Measurements from ENCODE around the gene FAM163B. TPM values are rescaled to one million over a fixed set of nuclear protein-coding genes. Genes with fewer than 3 reads are reported as not detected.

The FAM163B gene
- total RNA-seq, 2 donors from 2014 or later = not detected

DNA sequence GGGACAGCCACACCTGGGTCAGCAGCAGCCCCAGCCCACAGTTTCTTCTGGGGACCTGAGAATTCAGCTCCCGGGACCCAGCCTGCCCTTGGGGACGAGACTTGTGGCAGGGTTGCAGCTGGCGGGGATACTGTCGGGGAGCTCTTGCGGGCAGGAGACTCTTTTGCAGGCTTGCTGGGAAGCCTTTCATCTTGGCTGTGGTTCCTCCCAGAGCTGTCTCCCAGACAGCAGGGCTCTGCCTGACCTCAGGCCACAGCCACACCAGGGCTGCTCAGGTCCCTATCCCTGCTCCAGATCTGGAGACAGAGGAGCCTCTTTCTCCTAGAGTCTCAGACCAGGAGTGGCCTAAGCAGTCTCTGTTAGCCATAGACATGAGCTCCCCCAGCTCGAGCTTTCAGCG is 79.7 kb downstream of the FAM163B start:
- peak; percentile 55 for DNase-seq
- H3K36me3 Mint-ChIP-seq (ENCODE audit: low read depth) = no peaks in the 10 kb centered on the region
- no peak overlapping the region for H3K27ac Mint-ChIP-seq
- no peak overlapping the region for H3K4me3 ChIP-seq (ENCODE audit: low read length)
- H3K4me1 ChIP-seq (ENCODE audit: control insufficient read depth, insufficient read depth, low read length) = peaks cover 13% of the 10 kb centered on the region
- peaks cover 11% of the 10 kb centered on the region for H3K27me3 ChIP-seq (ENCODE audit: control insufficient read depth, insufficient read depth, low read length, poor library complexity, severe bottlenecking)
- H3K27me3 Mint-ChIP-seq (ENCODE audit: insufficient read depth) = peaks cover 7% of the 10 kb centered on the region
- TF ChIP-seq, protein P1, sequence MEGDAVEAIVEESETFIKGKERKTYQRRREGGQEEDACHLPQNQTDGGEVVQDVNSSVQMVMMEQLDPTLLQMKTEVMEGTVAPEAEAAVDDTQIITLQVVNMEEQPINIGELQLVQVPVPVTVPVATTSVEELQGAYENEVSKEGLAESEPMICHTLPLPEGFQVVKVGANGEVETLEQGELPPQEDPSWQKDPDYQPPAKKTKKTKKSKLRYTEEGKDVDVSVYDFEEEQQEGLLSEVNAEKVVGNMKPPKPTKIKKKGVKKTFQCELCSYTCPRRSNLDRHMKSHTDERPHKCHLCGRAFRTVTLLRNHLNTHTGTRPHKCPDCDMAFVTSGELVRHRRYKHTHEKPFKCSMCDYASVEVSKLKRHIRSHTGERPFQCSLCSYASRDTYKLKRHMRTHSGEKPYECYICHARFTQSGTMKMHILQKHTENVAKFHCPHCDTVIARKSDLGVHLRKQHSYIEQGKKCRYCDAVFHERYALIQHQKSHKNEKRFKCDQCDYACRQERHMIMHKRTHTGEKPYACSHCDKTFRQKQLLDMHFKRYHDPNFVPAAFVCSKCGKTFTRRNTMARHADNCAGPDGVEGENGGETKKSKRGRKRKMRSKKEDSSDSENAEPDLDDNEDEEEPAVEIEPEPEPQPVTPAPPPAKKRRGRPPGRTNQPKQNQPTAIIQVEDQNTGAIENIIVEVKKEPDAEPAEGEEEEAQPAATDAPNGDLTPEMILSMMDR (conservative IDR thresholded peaks at IDR 0.05) = no peak
- H3K36me3 ChIP-seq (ENCODE audit: control insufficient read depth, insufficient read depth, low read length) = no peaks in the 10 kb centered on the region
- H3K4me1 Mint-ChIP-seq = peaks cover 22% of the 10 kb centered on the region
- no peak overlapping the region for H3K27ac ChIP-seq (ENCODE audit: low read depth, low read length)
- no peaks in the 10 kb centered on the region for H3K9me3 ChIP-seq (ENCODE audit: control insufficient read depth, low read length)
- no peak overlapping the region for H3K4me3 Mint-ChIP-seq
- no peak overlapping the region for H3K9ac ChIP-seq (ENCODE audit: extremely low read depth, low read length, poor library complexity, severe bottlenecking)
- WGBS, 2 experiments (ENCODE audit: insufficient coverage in 1 of 2, insufficient read length in 1 of 2) = 92 to 100% methylated on average over 7 of the region's 7 CpGs
- H3K9me3 Mint-ChIP-seq = no peaks in the 10 kb centered on the region

DNA sequence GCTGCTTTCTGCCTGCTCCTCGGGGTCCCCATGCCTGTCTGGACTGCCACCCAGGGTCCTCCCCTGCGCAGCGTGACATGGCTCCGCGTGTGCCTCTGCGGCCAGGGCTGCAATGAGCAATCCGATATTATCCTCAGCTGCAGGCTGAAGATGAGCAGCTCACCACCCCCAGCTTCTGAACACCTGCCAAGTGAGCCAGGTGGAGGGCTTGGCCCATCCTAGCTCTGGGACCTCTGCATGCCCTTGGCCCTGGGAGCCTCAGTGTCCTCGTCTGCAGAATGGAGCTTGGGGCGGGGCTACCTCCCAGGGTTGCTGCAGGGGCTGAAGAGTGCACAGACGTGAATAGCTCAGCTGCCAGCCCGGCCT is 80.3 kb downstream of the FAM163B start:
- Mint-ChIP-seq H3K36me3 (ENCODE audit: low read depth) (no peaks in the 10 kb centered on the region), H3K4me1 (peaks cover 22% of the 10 kb centered on the region), H3K27ac (no peak overlapping the region)

DNA sequence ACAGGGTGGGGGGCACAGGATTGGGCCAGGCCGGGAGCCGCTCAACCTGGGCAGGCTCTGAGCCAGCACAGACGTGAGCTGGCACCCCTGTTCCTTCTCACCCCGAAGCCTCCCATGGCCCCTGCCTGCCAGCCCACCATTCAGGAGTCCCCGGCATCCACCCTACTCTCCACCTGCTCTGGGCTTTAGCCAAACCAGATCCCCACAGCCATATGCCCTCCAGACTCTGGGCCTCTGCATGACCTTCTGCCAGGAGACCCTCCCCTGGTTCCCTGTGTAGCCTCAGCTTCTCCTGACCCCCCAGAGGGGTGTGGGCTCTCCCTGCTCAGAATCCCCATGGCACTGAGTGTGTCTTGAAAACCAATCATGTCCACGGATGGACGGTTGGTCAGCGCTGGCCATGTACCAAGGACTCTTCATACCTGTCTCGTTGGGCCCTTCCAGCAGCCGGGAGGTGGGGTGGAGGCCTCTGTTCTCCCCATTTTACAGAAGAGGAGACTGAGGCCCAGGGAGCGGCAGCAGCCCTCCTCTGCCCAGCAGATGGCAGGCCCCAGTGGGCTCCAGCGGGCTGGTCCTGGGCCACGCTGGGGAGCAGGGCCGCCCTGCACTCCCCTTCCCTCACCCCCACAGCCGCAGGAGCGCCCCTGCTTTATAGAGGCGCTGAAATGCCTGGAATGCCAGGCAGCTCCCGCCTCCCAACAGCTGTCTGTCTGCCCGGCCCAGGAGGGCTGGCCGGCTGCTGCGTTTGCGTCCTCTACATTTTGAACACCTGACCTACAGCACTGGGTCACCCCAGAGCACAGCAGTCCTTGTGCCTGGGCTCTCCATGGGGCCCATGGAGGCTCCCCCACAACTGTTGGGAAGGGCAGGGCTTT is 81.0 kb downstream of the FAM163B start:
- no peak overlapping the region for H3K9ac ChIP-seq (ENCODE audit: extremely low read depth, low read length, poor library complexity, severe bottlenecking)
- WGBS, 2 experiments (ENCODE audit: insufficient coverage in 1 of 2, insufficient read length in 1 of 2) = 84 to 88% methylated on average over 12 to 22 of the region's 22 CpGs
- H3K36me3 ChIP-seq (ENCODE audit: control insufficient read depth, insufficient read depth, low read length) = no peaks in the 10 kb centered on the region

More for the DNA sequence above, 80.3 kb downstream of the FAM163B start:
- peaks cover 7% of the 10 kb centered on the region for H3K27me3 ChIP-seq (ENCODE audit: control insufficient read depth, insufficient read depth, low read length, poor library complexity, severe bottlenecking)
- Mint-ChIP-seq H3K27me3 (ENCODE audit: insufficient read depth) (peaks cover 7% of the 10 kb centered on the region), H3K9me3 (no peaks in the 10 kb centered on the region), H3K4me3 (no peak overlapping the region)
- 79 to 90% methylated on average over 3 to 11 of the region's 11 CpGs for WGBS, 2 experiments (ENCODE audit: insufficient coverage in 1 of 2, insufficient read length in 1 of 2)
- H3K36me3 ChIP-seq (ENCODE audit: control insufficient read depth, insufficient read depth, low read length) = no peaks in the 10 kb centered on the region
- TF ChIP-seq, protein P1 (conservative IDR thresholded peaks at IDR 0.05) = no peak
- H3K9ac ChIP-seq (ENCODE audit: extremely low read depth, low read length, poor library complexity, severe bottlenecking) = no peak overlapping the region
- no peak overlapping the region for H3K27ac ChIP-seq (ENCODE audit: low read depth, low read length)
- peak; percentile 53 for DNase-seq
- H3K4me1 ChIP-seq (ENCODE audit: control insufficient read depth, insufficient read depth, low read length) = peaks cover 13% of the 10 kb centered on the region
- H3K9me3 ChIP-seq (ENCODE audit: control insufficient read depth, low read length) = no peaks in the 10 kb centered on the region
- no peak overlapping the region for H3K4me3 ChIP-seq (ENCODE audit: low read length)

More for the DNA sequence above, 81.0 kb downstream of the FAM163B start:
- no peak overlapping the region for H3K27ac ChIP-seq (ENCODE audit: low read depth, low read length)
- H3K27me3 Mint-ChIP-seq (ENCODE audit: insufficient read depth) = peaks cover 3% of the 10 kb centered on the region
- peaks cover 13% of the 10 kb centered on the region for H3K4me1 ChIP-seq (ENCODE audit: control insufficient read depth, insufficient read depth, low read length)
- peaks cover 1% of the 10 kb centered on the region for H3K27me3 ChIP-seq (ENCODE audit: control insufficient read depth, insufficient read depth, low read length, poor library complexity, severe bottlenecking)
- no peak overlapping the region for H3K27ac Mint-ChIP-seq
- no peak overlapping the region for H3K4me3 Mint-ChIP-seq
- TF ChIP-seq, protein P1 (conservative IDR thresholded peaks at IDR 0.05) = no peak
- no peaks in the 10 kb centered on the region for H3K9me3 ChIP-seq (ENCODE audit: control insufficient read depth, low read length)
- no peak overlapping the region for H3K4me3 ChIP-seq (ENCODE audit: low read length)
- DNase-seq = peak; percentile 66
- no peaks in the 10 kb centered on the region for H3K9me3 Mint-ChIP-seq
- no peaks in the 10 kb centered on the region for H3K36me3 Mint-ChIP-seq (ENCODE audit: low read depth)
- H3K4me1 Mint-ChIP-seq = peaks cover 22% of the 10 kb centered on the region

Data from endodermal cell (in vitro differentiated cells).